SW480 (cell line): ENCODE results near the gene MAGI3.
A peak's percentile ranks its signal among the peaks of the same experiment; 100 is the strongest.
"Not testable (repeated sequence)": the region's sequence is repeated elsewhere in the genome, so short reads cannot be mapped to it uniquely, and the experiment has no call there.

Experiments
- DNase-seq: peaks from one replicate; pipeline ENCODE4 v3.0.0-alpha.2; 2016; ENCODE audit warnings: low spot score

Gene MAGI3

GRCh38 chr1:113399062-113399583 lies 8.8 kb downstream of the MAGI3 start:
- no peak for DNase-seq

- DNase-seq: no peak
These were observed 10.8 kb downstream of the MAGI3 start for GRCh38 chr1:113401067-113401466.

GRCh38 chr1:113401728-113402127 lies 11.4 kb downstream of the MAGI3 start:
- DNase-seq: no peak

- no peak for DNase-seq
These were observed 12.8 kb downstream of the MAGI3 start for GRCh38 chr1:113403065-113403464.

GRCh38 chr1:113405573-113405972 lies 15.3 kb downstream of the MAGI3 start:
- DNase-seq: no peak

GRCh38 chr1:113406149-113406548 lies 15.8 kb downstream of the MAGI3 start:
- not testable (repeated sequence) for DNase-seq

GRCh38 chr1:113409363-113409762 lies 19.0 kb downstream of the MAGI3 start:
- DNase-seq: no peak

- not testable (repeated sequence) for DNase-seq
These were observed 21.7 kb downstream of the MAGI3 start for GRCh38 chr1:113412020-113412419.

GRCh38 chr1:113415310-113416070 lies 25.2 kb downstream of the MAGI3 start:
- no peak for DNase-seq

GRCh38 chr1:113416071-113416470 lies 25.8 kb downstream of the MAGI3 start:
- DNase-seq: not testable (repeated sequence)

GRCh38 chr1:113416496-113416895 lies 26.2 kb downstream of the MAGI3 start:
- no peak for DNase-seq

- no peak for DNase-seq
These were observed 32.2 kb downstream of the MAGI3 start for GRCh38 chr1:113422315-113423068.

- no peak for DNase-seq
These were observed 33.5 kb downstream of the MAGI3 start for GRCh38 chr1:113423826-113424225.

- DNase-seq: no peak
These were observed 39.3 kb downstream of the MAGI3 start for GRCh38 chr1:113429461-113430153.

GRCh38 chr1:113433184-113433583 lies 42.9 kb downstream of the MAGI3 start:
- DNase-seq: no peak

GRCh38 chr1:113434081-113434873 lies 44.0 kb downstream of the MAGI3 start:
- peak; percentile 22 for DNase-seq

- DNase-seq: no peak
These were observed 44.5 kb downstream of the MAGI3 start for GRCh38 chr1:113434874-113435175.

GRCh38 chr1:113437554-113438341 lies 47.4 kb downstream of the MAGI3 start:
- no peak for DNase-seq

- no peak for DNase-seq
These were observed 48.4 kb downstream of the MAGI3 start for GRCh38 chr1:113438505-113439276.

GRCh38 chr1:113439277-113439670 lies 49.0 kb downstream of the MAGI3 start:
- no peak for DNase-seq
